ENCODE data around the gene HSF5.

Gene HSF5

GRCh38 chr17:58476812-58477211 lies 11.4 kb downstream of the HSF5 start:
- no peak for ATAC-seq
- no peak for TF ChIP-seq ZNF8 (CRISPR knock-in tag; IDR thresholded peaks at IDR 0.05)

DNA sequence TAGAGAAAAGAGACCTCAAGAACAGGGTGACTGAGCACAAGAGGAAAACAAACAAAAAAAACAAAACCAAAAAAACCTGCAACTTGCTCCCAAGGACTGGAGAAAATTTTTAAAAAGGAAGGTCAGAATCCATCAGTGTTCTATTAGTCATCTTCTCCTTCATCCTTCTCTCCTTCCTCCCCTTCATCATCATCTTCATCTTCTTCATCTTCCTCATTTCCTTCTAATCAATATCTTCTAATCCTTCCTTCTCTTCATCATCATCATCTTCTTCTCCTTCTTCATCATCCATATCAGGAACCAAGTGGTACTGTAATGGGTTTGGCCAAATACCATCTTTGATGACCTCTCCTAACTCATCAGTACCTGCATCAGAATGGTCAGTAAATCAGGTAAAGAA lies 12.2 kb downstream of the HSF5 start:
- no peak for TF ChIP-seq ZFP3 (CRISPR knock-in tag; IDR thresholded peaks at IDR 0.05)
- TF ChIP-seq ZFP30 (CRISPR knock-in tag; IDR thresholded peaks at IDR 0.05): no peak
- no peak for TF ChIP-seq CREB5 (CRISPR knock-in tag; IDR thresholded peaks at IDR 0.05; ENCODE audit: low read depth)
- TF ChIP-seq CSDC2 (CRISPR knock-in tag; IDR thresholded peaks at IDR 0.05): no peak
- no peak for TF ChIP-seq PPARA (CRISPR knock-in tag; IDR thresholded peaks at IDR 0.05; ENCODE audit: borderline replicate concordance)
- TF ChIP-seq BACH2 (CRISPR knock-in tag; IDR thresholded peaks at IDR 0.05; ENCODE audit: borderline replicate concordance): no peak
- TF ChIP-seq, protein P1, sequence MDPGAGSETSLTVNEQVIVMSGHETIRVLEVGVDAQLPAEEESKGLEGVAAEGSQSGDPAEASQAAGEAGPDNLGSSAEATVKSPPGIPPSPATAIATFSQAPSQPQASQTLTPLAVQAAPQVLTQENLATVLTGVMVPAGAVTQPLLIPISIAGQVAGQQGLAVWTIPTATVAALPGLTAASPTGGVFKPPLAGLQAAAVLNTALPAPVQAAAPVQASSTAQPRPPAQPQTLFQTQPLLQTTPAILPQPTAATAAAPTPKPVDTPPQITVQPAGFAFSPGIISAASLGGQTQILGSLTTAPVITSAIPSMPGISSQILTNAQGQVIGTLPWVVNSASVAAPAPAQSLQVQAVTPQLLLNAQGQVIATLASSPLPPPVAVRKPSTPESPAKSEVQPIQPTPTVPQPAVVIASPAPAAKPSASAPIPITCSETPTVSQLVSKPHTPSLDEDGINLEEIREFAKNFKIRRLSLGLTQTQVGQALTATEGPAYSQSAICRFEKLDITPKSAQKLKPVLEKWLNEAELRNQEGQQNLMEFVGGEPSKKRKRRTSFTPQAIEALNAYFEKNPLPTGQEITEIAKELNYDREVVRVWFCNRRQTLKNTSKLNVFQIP (CRISPR knock-in tag; IDR thresholded peaks at IDR 0.05; ENCODE audit: borderline replicate concordance, low read depth): no peak
- TF ChIP-seq OSR1 (CRISPR knock-in tag; IDR thresholded peaks at IDR 0.05): no peak
- no peak for TF ChIP-seq CSRNP3 (CRISPR knock-in tag; IDR thresholded peaks at IDR 0.05)
- ATAC-seq: no peak

GRCh38 chr17:58470356-58470755 lies 17.9 kb downstream of the HSF5 start:
- ATAC-seq: no peak
- no peak for TF ChIP-seq OSR1 (CRISPR knock-in tag; IDR thresholded peaks at IDR 0.05)
- no peak for TF ChIP-seq SNAI2 (CRISPR knock-in tag; IDR thresholded peaks at IDR 0.05)
- no peak for TF ChIP-seq ZC3H10 (CRISPR knock-in tag; IDR thresholded peaks at IDR 0.05)
- no peak for TF ChIP-seq CSDC2 (CRISPR knock-in tag; IDR thresholded peaks at IDR 0.05)
- no peak for TF ChIP-seq BACH2 (CRISPR knock-in tag; IDR thresholded peaks at IDR 0.05; ENCODE audit: borderline replicate concordance)
- TF ChIP-seq ESRRG (CRISPR knock-in tag; IDR thresholded peaks at IDR 0.05): no peak
- no peak for TF ChIP-seq ZFP30 (CRISPR knock-in tag; IDR thresholded peaks at IDR 0.05)
- TF ChIP-seq TOX (CRISPR knock-in tag; IDR thresholded peaks at IDR 0.05; ENCODE audit: borderline replicate concordance): no peak

DNA sequence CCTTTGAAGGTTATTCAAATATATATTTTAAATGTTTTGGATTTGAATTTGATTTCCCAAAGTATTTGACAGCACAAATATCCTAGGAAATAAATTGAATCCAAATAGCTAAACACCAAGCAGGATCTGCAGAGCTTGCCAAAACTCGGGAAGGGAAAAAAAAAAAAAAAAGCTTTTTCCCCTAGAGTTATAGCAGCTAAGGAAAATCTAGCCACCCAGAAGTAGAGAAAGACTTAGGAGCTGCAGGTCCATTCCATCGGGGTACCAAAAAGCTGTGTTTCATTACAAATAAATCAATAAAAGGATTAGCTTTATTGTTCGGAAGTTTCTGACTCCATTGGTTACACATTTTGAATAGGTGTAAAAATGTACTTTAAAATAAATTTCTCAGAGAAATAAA lies 19.3 kb downstream of the HSF5 start:
- no peak for TF ChIP-seq ZNF70 (CRISPR knock-in tag; IDR thresholded peaks at IDR 0.05)
- TF ChIP-seq BACH2 (CRISPR knock-in tag; IDR thresholded peaks at IDR 0.05; ENCODE audit: borderline replicate concordance): no peak
- TF ChIP-seq ARNTL (CRISPR knock-in tag; IDR thresholded peaks at IDR 0.05; ENCODE audit: borderline replicate concordance, low read depth): no peak
- no peak for TF ChIP-seq TSHZ2 (CRISPR knock-in tag; IDR thresholded peaks at IDR 0.05)
- TF ChIP-seq CSRNP3 (CRISPR knock-in tag; IDR thresholded peaks at IDR 0.05): no peak
- TF ChIP-seq ZFP3 (CRISPR knock-in tag; IDR thresholded peaks at IDR 0.05): no peak
- TF ChIP-seq ZC3H10 (CRISPR knock-in tag; IDR thresholded peaks at IDR 0.05): no peak
- no peak for TF ChIP-seq RARB (CRISPR knock-in tag; IDR thresholded peaks at IDR 0.05)

GRCh38 chr17:58455491-58455890 lies 32.7 kb downstream of the HSF5 start:
- TF ChIP-seq SNAI2 (CRISPR knock-in tag; IDR thresholded peaks at IDR 0.05) (no peak), BACH2 (CRISPR knock-in tag; IDR thresholded peaks at IDR 0.05; ENCODE audit: borderline replicate concordance) (no peak), ZNF8 (CRISPR knock-in tag; IDR thresholded peaks at IDR 0.05) (no peak), ZNF565 (CRISPR knock-in tag; conservative IDR thresholded peaks at IDR 0.05; ENCODE audit: low read depth) (no peak), RARB (CRISPR knock-in tag; IDR thresholded peaks at IDR 0.05) (no peak), ZNF70 (CRISPR knock-in tag; IDR thresholded peaks at IDR 0.05) (no peak), GLIS3 (CRISPR knock-in tag; IDR thresholded peaks at IDR 0.05) (no peak)
- no peak for ATAC-seq

More for the DNA sequence above, 19.3 kb downstream of the HSF5 start:
- ATAC-seq: no peak
